ENCODE results near the gene RBFOX2.

DNA sequence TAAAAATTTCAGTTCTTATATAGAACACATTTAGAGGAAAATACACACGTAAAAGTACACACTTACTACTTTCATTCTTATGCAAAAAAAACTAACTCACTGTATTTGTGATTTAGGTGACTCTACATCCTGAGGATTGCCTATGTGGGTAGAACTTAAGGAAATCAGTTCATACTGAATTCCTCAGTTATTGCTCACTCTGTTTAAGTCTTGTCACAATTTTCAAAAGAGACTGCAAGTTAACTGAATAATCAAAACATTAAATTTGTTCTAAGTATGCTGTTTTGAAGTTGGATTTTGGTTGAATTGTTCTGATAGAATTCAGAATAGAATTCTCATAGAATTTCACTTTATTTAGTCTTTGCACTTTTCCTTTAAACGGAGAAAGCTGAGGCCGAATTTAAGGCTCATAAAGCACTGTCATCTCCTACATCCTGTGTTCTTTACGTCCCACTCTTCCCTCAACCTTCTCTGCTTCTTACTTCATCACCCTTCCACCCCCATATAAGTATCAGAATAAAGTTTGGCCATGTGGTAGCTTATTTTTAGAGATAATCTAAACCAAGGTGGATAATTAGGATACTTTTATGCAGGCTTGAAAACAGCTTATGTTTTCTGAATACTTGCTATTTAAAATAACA is 251.2 kb downstream of the RBFOX2 start:
- TF ChIP-seq, protein P1, sequence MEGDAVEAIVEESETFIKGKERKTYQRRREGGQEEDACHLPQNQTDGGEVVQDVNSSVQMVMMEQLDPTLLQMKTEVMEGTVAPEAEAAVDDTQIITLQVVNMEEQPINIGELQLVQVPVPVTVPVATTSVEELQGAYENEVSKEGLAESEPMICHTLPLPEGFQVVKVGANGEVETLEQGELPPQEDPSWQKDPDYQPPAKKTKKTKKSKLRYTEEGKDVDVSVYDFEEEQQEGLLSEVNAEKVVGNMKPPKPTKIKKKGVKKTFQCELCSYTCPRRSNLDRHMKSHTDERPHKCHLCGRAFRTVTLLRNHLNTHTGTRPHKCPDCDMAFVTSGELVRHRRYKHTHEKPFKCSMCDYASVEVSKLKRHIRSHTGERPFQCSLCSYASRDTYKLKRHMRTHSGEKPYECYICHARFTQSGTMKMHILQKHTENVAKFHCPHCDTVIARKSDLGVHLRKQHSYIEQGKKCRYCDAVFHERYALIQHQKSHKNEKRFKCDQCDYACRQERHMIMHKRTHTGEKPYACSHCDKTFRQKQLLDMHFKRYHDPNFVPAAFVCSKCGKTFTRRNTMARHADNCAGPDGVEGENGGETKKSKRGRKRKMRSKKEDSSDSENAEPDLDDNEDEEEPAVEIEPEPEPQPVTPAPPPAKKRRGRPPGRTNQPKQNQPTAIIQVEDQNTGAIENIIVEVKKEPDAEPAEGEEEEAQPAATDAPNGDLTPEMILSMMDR (IDR thresholded peaks at IDR 0.05; ENCODE audit: extremely low read depth in 1 of 2, insufficient read depth in 1 of 2, low read depth in 1 of 2, low read length in 2 of 2): no peak
- no peak for TF ChIP-seq MYC (IDR thresholded peaks at IDR 0.05; ENCODE audit: low read depth, low read length)
